GM21390 (cell line): Measurements from ENCODE around the gene F2RL3.
"Not testable (repeated sequence)": the region's sequence is repeated elsewhere in the genome, so short reads cannot be mapped to it uniquely, and the experiment has no call there.

Source experiments
- ATAC-seq: cut with Tn5 transposase; IDR thresholded peaks from one replicate; pipeline ENCODE4 v1.9.1; 2021; ENCODE audit not compliant: unreplicated experiment

The F2RL3 gene

GRCh38 chr19:16919496-16919895 lies 30.7 kb downstream of the F2RL3 start:
- ATAC-seq = no peak

GRCh38 chr19:16920816-16921529 lies 32.2 kb downstream of the F2RL3 start:
- no peak for ATAC-seq

GRCh38 chr19:16921766-16922591 lies 33.2 kb downstream of the F2RL3 start:
- no peak for ATAC-seq

GRCh38 chr19:16922592-16922934 lies 33.8 kb downstream of the F2RL3 start:
- no peak for ATAC-seq

GRCh38 chr19:16922949-16923348 lies 34.1 kb downstream of the F2RL3 start:
- no peak for ATAC-seq

GRCh38 chr19:16927883-16928282 lies 39.1 kb downstream of the F2RL3 start:
- ATAC-seq = no peak

- no peak for ATAC-seq
These were observed 39.6 kb downstream of the F2RL3 start for GRCh38 chr19:16928351-16928750.

- ATAC-seq = no peak
These were observed 40.1 kb downstream of the F2RL3 start for GRCh38 chr19:16928916-16929315.

GRCh38 chr19:16930753-16931152 lies 42.0 kb downstream of the F2RL3 start:
- ATAC-seq = no peak

- ATAC-seq = no peak
These were observed 42.5 kb downstream of the F2RL3 start for GRCh38 chr19:16931306-16931705.

GRCh38 chr19:16934489-16934888 lies 45.7 kb downstream of the F2RL3 start:
- ATAC-seq = no peak

- ATAC-seq = no peak
These were observed 48.1 kb downstream of the F2RL3 start for GRCh38 chr19:16936901-16937300.

- not testable (repeated sequence) for ATAC-seq
These were observed 49.0 kb downstream of the F2RL3 start for GRCh38 chr19:16937796-16938195.

- ATAC-seq = no peak
These were observed 49.4 kb downstream of the F2RL3 start for GRCh38 chr19:16938211-16938610.

- not testable (repeated sequence) for ATAC-seq
These were observed 51.3 kb downstream of the F2RL3 start for GRCh38 chr19:16940063-16940462.

- no peak for ATAC-seq
These were observed 51.8 kb downstream of the F2RL3 start for GRCh38 chr19:16940626-16941025.
